GM19438 (cell line): ENCODE results near the gene TNS3.

Experiments
- ATAC-seq: cut with Tn5 transposase; IDR thresholded peaks from one replicate; pipeline ENCODE4 v1.9.1; 2021; ENCODE audit warnings: low read depth; ENCODE audit not compliant: unreplicated experiment

TNS3 gene

DNA sequence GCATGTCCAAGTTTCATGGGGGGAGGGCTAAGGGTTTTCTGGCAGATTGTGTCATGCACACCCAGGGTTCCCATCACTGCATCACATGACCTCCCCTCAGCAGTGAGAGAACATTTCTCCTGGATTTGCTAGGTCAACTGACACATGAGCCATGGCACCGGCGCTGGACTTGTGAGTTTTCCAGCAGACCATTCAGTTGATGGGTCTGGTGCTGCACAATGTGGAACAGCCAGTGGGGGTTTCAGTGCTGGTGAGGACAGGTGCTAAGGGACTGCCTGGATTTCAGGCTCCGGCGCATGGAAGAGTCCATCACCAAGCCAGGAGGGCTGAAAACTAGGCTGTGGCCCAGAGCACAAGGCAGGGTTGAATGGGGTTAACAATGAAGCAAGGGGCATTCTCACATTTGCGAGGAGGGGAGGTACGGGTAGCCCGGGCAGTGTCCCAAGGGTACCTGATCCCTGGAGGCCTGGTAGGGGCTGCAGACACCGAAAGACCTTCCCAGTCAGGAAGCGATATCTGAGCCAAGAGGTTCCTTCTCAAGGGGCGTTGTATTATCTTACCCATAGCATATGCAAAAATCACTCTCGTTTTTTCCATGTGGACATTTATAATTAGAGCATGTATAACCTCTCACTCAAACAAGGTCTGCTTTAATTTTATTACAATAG, 203.0 kb downstream of the TNS3 start:
- no peak for ATAC-seq

DNA sequence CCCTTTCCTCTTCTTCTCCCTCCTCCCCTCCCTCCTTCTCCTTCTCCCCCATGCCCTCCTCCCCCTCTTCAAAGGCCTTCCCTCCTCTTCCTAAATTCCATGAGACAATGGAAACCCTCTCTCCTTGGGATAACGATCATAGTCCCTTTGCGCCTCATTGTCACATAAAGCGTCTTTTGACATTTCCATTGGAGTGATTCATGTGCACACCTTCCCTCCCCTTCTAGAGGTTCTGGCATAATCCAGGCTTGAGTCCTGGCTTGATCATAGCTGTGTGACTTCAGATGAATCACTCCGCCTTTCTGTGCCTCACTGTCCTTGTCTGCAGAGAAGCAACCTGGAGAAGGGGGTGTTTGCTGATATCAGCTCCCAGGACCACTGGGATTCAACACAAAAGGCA, 204.2 kb downstream of the TNS3 start:
- ATAC-seq, result no peak

DNA sequence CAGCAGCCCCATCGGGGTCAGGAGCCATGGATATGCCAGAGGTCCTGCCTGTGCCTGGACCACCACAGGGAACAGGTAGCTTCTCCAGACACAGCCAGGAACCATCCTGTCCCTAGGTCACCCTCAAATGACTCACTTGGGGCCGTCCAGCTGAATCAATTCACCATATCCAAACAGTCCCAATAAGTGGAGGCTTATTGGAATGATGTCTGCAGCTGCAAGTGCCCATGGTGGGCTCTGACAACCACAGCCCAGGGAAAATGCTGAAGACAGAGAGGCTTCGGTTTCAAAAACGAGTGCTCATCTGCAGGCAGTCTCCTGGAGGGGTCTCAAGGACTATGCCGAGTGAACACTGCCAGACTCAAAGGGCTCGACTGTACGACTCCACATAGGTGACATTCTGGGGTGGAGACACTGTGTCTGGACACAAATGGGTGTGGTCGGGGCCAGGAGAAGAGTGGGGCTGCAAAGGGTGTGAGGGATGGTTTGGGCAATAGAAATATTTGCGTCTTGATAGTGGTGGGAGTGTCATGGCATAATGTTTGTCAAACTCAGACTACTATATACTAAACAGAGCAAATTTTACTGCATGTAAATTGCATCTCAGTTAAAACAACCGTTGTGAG, 204.8 kb downstream of the TNS3 start:
- no peak for ATAC-seq

DNA sequence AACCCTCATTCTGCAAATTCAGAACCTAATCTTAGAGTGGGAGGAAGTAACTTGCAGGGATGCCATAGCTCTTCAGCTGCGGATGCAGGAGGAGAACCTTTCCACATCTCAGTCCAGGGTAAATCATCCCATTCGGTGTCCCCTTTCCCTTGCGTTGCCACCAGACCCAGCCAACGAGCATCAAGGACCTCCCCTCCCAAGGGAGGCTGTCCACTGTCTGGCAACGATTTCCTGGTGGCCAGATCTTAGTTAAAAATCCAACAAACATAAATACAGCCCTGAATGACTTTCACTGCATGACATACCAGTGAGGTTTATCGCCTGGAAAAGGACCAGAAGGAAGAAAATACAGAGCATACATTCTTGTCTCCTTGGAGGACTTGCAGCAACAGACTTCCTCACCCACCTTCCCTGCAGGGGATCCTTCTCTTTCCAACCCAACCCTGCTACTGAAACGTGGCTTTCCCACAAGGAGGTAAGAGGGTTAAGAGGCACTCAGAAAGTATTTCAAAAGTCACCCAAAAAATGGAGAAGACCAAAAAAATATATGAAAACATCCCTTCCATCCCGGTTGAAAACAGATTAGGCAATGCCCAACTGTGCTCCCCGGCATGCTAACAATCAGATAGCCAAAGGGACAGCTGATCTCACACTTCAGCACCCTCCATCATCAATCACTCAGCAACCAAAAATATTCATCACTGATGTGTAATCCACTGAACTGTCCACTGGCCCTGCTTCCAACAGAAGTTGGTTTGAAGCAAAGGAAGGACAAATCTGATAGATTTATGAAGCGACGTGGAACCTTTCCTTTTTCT, 206.6 kb downstream of the TNS3 start:
- no peak for ATAC-seq

DNA sequence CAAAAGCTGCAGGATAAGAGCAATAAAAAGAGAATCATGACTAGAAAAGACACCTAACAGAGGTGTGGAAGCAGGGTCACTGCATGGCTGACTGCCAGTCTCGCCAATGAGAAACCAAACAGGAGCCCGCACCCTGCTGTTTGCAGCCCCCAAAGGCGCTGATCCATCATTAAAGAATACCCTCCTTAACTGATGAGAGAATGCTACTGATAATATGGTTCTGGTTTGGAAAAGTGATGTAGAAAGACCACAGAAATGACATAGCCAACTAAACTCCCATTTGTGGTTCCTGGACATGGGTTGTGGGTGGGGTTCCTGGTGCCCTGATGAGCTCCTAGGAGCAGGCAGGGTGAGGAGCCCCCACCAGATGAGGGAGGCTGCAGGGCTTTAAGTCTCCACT, 207.4 kb downstream of the TNS3 start:
- ATAC-seq, result no peak

DNA sequence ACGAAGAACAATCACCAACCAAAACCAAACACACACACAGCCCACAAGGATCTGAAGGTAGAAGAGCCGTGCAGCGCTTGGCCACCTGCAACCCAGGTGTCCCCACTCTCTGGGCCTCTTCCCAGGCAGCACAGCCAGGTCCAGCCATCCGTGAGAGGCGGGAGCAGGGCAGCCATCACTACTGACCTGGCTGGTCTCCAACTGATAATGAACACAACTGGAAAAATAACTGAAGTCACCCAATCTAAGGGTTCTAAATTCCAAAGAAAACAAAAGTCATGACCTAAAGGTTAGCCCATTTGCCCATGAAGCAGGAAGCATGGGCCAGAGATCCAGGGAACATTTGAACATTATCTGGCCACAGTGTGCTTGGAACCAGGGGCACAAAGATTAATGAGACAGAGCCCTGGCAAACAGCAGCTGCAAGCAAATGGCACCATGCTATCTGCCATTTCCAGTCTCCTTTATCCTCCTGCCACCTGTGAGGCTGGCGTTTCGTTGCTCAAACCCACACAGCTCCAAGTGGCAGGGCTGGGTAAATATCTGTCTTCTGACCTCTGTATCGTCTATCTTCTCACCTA, 207.9 kb downstream of the TNS3 start:
- no peak for ATAC-seq

DNA sequence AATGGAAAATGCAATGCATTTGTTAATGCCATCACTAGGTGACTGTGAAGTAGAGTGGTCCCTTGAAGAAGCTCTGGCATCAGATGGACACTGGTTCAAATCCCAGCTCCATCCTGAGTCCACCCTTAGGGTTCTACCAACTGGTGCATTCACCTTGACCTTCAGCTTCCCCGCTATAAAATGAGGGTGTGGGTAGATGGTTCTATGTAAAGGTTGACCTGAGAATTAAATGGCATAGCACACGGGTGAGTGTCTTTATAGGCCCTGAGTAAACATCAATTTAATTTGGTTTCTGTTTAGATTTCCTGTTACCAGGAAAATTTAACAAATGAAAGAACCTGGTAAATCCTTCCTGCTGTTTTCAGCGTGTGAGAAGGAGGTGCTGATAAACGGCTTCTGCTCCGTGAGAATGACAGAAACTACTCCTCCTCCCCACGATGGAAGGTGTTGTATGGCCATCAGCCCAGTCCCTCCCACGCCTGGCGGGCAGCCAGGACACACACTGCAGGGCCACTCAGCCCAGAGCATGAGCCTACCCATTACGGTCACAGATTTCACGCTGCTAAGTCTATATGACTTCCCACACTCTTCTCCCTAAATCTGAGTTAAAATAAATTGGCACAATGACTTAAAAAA, 210.1 kb downstream of the TNS3 start:
- no peak for ATAC-seq

DNA sequence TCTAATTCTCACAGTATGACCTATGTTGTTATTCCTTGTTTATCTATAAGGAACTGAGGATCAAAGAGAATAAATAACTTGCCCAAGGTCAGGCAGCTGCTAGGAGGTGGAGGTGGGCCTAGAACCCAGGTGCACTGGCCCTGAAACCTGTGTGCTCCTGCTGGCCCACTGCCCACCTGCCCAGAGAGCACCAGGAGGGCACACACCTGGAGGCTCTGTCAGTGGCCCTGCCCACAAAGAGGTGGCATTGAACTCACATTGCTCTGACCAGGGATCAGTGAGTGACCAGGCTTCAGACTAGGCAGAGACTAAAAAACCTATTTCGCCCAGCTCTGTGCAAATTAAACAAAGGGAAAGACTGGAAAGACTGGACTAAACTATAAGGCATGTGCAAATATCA, 210.6 kb downstream of the TNS3 start:
- ATAC-seq, result no peak

DNA sequence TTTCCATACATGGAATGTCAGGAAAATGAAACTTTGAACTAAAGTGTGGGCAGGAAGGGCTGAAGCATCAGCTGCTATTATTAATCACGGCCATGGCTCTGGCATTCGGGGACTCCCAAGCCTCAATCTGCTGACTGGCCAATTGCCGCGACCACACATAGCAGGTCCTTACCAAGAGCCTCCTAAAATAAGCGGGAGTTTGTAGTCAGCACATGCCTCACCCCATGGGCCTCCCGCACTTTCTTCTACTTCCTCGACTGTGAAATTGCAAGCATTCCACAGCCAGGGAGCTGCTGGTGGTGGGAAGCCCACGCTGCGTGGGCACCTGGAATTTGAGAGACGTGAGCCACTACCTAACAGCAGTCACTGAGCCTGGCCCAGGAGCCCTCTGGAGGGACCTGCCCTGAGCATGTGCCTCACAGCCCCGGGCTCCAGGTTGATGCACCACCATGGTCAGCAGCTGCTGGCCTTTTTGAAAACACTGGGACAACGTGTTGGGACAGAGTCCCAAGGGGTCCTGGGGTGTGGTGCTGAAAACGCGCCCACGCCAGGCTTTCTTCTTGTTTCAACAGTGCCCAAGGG, 211.4 kb downstream of the TNS3 start:
- ATAC-seq, result no peak

DNA sequence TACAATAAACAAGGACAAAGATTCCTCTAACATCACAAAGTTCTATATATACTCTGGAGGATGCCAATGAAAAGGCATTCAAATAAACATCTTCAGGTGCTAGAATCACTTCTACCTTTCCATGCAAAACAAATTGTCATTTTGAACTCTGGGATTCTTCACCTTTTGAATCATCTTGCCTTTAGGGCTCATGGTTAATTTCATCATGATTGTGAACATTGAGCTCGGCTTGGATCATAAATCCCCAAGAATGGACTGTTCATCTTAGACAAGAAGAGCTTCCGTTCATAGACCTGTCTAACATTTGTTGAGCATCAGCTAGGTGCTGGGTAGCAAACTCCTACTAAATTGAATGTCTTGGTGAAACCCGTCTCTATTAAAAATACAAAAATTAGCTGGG, 212.2 kb downstream of the TNS3 start:
- no peak for ATAC-seq

DNA sequence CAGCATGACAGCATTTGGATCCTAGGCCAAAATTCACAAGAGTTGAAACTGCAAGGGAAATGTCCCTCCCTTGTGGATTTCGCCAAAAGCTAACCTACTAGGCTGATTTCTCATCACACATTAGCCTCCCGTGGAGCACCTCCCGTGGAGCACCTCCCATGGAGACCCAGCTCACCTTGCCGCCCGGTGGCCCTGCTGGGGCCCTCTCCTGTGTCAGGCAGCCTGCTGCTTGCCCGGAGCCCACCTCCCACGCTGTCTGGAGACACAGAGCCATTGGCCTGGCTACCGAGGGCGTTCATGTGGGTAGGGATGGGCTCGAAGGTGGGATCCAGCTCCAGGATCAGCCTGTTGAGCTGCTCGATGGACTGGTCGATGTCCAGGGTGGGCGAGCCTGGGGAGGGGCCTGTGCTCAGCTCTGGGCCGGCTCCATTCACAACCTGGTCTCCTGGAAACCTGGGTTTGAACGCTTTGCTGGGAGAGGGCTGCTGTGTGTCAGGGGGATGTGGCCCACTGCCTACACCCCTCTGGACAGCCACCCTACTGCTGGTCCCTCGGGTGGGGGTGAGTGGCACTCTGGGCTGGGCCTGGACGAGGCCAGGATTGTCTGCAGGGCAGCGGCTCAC, 213.6 kb downstream of the TNS3 start:
- no peak for ATAC-seq

DNA sequence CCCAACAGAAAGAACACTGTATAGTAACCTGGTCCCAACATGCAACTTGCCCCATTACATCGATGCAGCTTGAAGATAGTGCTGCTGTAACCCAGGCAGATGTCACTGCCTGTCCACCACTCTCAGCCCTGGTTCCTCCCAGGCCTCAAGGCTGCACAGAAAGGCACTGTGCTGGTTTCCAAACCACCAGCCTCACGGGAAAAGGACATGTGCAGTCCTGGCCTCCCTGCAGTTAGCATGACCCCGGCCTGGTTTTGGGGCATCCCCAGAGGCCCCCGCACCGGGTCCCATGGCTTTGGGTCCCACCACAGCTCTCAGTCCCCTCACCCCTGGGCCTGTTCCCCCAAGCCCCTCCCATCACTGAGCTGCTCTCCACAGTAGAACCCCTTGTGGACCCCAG, 214.5 kb downstream of the TNS3 start:
- no peak for ATAC-seq

DNA sequence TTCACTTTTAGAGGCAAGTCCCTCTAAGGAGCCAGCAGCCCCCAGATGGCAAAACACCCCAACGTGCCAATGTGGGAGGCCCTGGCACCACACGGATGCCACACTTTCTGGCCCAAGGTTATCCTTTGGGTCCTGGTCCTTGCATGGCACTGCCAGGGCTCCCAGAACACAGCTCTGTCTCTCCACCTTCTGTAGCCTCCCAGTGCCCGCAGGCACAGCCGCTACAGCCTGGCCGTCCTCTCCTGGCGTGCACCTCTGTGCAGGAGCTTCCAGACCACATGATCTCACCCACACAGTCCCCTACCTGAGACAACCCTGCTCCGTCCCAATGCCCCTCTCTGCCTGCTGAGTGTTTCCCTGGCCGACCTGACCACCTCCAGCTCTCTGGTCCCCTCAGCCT, 215.0 kb downstream of the TNS3 start:
- ATAC-seq, result no peak

DNA sequence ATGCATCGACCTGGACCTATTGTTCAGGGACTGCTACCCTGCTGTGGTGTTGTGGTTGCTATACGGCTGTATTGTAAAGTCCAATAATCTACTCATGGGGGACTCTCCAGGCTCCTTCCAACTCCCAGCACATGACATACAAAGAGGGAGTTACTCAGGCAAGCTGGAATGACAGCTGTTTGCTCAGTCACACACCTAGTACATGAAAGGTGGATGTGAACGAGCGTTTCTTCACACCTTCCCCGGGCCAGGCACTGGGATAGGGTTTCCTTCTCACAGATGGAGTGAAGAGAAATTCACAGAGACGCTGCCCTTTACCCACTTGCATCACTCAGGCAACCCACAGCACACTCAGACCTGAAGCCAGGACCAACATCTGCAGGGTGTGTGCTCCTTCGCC, 215.7 kb downstream of the TNS3 start:
- ATAC-seq, result no peak

DNA sequence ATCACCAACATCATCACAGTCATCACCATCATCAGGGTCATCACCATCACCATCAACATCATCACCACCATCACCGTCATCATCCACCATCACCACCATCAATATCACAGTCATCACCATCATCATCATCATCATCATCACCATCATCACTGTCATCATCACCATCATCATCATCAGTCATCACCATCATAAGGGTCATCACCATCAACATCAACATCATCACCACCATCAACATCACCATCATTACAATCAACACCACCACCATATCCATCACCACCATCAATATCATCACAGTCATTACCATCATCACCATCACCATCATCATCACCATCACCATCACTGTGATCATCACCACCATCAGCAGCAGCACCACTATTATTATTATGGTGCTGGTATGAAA, 218.9 kb downstream of the TNS3 start:
- ATAC-seq, result no peak

DNA sequence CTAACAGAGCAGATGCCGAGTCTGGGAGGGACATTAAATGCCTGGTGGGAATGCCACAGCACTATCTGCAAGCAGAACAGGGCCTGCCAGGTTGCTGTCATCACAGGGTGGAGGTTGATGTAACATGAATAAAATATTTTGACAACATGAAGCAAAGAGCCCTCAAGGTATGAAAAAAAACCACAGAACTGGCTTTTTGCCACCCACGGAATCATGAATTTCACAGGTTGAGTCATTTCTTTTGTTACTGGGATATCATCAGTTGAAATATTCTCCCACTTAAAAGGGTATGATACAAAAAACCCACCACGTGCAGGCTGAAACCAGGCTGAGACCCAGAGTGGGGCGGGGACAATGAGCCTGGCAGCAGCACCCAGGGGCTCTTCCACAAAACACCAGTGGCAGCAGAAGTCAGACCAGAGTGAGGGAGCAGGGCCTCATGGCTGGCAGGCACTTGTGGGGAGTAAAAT, 220.1 kb downstream of the TNS3 start:
- no peak for ATAC-seq

DNA sequence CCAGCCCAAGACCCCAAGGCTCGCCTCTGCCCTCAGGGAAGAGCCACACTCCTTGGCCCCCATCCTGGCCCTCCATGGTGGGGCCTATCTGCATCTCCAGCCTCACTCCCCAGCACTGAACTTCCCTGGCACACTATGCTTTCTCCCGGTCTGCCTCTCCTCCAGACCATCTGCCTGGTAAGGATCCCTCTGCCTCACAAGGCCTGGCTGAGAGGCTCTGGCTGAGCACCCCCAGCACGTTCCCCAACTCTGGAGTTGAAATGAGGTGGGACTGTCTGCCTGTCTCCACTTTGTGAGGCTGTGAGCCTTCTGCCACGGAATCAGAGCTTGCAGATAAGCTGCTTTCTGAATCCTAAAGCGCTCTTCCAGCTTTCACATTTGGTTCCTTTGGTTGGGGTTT, 220.7 kb downstream of the TNS3 start:
- ATAC-seq, result no peak

DNA sequence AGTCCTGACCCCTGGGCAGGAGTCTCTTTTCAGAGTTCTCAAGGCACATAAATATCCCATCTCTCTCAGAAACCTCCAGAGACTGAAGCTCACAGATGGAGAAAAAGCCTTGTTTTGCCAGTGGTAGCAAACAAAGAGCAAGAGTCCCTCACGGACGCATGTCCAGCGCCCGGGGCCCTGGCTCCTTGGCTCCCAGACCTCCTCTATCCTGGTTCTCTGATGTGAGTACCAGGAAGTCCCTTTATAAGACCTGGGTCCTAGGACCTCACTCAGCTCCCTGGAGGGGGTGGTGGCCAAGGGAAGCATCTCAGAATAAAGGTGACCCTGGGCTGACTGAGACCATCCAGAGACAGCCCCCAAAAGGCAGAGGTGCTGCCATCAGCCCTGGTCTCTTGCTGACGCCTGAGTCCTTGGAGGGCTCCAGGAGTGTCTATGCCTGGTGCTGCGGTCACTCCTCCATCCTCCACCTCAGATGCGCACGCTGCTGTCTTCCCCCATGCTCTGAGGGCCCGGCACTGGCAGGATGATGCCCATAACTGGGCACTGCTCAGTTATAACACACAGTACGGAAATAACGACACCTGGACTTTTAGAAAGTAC, 221.5 kb downstream of the TNS3 start:
- ATAC-seq, result no peak

DNA sequence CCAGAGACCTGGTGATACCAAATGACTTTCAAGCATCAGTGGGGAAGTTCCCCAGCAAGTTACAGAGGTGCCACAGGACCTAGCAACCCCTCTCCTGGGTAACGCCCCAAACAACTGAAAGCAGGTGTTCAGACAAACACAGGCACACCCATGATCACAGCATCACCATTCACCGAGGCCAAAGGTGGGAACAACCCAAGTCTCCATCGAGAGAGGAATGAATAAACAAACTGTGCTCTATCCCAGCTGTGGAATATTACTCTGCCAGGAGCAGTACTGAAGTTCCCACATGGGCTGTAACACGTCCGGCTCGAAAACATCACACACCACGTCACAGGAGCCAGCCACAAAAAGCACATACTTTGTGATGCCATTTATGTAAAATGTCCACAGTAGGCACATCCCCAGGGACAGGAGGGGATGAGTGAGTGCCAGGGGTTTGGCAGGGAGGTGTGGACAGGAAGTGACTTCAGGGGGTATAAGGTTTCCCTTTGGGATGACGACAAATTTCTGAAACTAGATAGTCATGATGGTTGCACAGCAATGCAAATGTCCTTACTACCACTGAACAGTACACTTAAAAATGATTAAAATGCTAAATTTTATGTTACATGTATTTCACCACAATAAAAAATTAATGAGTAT, 222.8 kb downstream of the TNS3 start:
- ATAC-seq, result no peak
